ENCODE measurements around the gene BNIPL.

Gene BNIPL

DNA sequence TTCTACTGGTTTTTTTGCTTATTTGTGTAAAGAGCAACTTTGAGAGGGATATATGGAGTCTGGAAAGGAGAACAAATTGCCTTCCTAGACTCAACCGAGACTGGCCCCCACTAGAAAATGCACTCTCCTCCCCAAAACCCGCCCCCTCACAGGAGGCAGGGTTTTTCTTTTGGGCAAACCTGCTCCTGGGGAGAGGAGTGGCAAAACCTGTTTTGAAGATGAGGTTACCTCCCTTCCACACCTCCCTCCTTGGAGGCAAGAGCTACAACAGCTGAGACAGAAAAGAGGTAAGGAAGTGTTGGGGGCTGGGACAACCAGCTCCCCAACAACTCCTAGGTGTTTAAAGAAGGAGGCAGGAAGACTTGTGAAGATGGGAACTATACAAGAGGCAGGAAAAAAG is at the start of gene BNIPL:
TSS of gene BNIPL (plus strand) at position 231 of the 400 bp plus-strand sequence. CDS start at position 371, 140 bp downstream.
- no peak for DNase-seq

GRCh38 chr1:150987924-150988323 is 48.5 kb upstream of the BNIPL start:
- no peak for DNase-seq

GRCh38 chr1:150992626-150993025 is 43.8 kb upstream of the BNIPL start:
- no peak for DNase-seq

DNA sequence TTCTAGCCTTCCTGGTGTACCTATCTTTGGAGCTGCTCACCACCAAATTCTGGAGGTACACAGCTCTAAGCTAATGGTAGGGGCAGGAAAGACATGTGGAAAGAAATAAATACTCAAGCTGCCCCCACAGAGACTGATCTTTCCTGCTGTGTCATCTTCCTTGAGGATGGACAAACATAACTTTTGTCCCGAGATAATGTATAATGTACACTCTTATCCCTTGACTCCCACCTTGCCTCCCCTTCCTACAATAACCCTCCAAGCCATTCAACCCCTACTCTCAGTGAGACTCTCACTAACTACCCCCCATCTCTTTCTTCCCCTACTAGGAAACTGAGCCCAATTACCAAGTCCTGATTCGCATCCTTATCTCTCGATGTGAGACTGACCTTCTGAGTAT is 42.1 kb upstream of the BNIPL start:
- DNase-seq = no peak

DNA sequence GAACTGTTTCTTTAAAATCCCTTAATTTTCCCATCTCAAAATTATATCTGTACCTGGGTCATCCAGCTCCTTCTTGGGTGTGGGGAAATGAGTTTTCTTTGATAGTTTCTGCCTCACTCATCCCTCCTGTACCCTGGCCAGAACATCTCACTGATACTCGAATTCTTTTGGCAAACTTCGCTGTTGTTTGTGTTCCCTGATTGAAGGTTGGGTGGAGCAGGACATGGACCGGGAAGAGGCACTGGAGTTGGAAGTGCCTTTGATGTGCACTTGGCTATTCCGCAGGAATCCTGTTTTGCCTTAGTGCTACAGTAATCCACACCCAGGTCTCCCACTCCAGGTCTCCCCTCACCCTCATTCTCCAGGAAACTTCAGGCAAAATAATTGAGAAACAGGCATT is 40.9 kb upstream of the BNIPL start:
- DNase-seq = no peak

DNA sequence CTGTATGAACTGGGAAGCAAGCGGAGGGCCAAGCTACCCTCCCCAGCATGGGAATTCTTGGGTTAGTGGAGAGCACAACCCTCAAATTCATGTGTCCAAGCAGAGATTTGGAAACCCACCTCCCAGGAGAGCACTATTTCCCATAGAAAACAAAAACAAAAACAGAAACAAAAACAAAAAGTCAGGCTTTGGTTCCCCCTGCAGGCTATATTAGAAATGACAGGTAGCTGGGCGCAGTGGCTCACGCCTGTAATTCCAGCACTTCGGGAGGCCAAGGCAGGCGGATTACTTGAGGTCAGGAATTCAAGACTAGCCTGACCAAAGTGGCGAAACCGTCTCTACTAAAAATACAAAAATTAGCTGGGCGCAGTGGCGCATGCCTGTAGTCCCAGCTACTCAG is 40.5 kb upstream of the BNIPL start:
- DNase-seq = peak; percentile 70

GRCh38 chr1:150997126-150997872 is 39.1 kb upstream of the BNIPL start:
- no peak for DNase-seq

DNA sequence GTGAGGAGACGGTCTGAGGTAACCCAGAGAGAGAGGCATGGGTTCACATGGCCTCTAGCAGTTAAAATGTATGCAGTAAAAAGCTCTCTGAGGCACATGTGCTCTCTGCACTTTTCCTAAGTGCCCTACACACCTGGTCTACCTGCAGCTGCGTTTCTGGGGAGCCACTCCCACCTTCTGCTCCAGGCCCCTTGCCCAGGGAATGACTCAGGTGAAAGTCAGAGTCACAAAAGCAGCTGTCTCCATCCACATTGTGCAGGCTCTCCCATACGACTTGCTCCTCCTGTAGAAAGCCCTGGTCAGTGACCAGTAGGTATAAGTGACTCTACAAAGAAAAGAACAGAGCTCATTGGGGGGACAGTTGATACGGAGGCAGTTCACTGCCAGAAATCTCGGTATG is 38.4 kb upstream of the BNIPL start:
- DNase-seq = no peak

GRCh38 chr1:150999051-150999674 is 37.2 kb upstream of the BNIPL start:
- DNase-seq = peak; percentile 61

- no peak for DNase-seq
Measured at GRCh38 chr1:150999926-151000325, 36.5 kb upstream of the BNIPL start.

GRCh38 chr1:151000408-151000807 is 36.0 kb upstream of the BNIPL start:
- no peak for DNase-seq

DNA sequence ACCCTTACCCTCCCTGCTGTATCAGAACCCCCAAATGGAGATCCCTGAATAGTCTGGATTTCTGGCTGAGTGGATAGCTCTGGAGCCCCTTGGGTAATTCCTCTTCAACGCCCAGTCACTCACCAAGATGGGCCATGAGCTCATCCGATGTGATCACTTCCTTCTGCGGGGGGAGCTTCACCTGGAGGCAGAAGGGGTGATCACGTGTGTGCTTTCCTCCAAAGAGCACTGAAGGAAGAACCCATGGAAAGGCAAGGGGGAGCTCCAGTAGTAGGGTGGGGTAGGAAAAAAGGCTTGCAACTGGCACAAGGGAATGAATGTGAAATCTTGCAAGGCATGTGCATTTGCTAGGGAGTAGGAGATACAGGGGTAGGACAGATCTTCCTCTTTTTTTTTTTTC is 34.8 kb upstream of the BNIPL start:
- no peak for DNase-seq

DNA sequence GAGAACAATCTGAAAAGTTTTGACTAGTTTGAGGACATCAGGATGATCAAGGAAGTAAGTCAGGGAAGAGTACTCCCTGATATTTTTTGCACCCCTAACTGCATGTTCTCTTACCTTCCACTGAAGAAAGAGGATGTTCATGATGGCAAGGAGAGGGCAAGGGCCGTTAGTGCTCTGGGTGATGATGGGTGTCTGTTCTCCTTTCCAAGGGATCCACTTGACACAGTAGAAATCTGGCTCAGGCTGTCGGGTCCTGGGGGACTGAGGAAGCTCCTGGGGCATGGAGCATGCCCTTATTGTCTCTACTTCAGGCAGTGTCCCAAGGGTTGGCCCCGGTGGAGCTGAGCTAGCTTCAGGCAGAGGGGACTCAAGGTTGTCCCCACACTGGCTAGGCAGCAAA is 34.3 kb upstream of the BNIPL start:
- no peak for DNase-seq

GRCh38 chr1:151002611-151003010 is 33.8 kb upstream of the BNIPL start:
- DNase-seq = no peak

DNA sequence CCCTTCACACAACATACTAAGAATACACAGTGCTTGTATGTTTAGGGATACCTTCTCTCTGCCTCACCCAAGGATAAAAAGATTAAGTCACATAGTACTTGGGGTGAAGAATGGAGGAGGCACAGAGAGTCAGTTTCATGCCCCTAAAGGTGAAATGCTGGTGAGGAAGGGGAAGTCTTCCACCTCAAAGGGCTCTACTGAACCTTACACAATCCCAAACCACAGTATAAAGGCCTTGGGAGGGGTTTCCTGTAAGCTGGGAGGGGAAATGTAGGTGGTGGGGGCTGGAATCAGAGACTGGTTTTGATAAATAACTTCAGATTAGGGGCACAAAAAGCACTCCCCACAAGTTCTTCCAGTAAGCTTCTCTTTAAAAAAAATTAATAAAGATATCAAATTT is 33.2 kb upstream of the BNIPL start:
- DNase-seq = no peak

GRCh38 chr1:151005729-151006319 is 30.6 kb upstream of the BNIPL start:
- no peak for DNase-seq

GRCh38 chr1:151006327-151007052 is 29.9 kb upstream of the BNIPL start, which contains the start of gene MINDY1:
MINDY1 (minus strand) TSS chr1:151006902; CDS start chr1:151002617, 4,285 bp downstream.
- peak; percentile 94 for DNase-seq

DNA sequence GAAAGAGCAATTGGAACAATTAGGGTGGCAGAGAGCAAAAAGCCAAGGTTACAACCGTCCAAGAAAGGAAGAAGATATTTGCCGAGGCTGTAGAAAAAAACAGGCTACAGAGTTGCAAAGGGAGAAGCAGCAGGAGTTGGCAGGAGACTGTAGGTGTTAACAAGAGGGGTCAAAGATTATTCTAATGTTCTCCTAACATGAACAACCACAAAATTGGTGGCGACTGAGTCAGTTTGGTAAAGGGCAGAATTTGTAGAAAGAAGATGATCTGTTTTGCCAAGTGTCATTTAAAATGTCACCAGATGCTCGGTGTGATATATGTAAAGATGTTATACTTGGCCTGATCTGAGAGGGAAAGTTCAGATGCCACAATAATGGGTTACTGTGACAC is 28.5 kb upstream of the BNIPL start:
- no peak for DNase-seq

GRCh38 chr1:151008244-151009205 is 27.9 kb upstream of the BNIPL start, which contains the start of gene PRUNE1:
PRUNE1 (plus strand) TSS chr1:151008449; CDS start chr1:151008633, 184 bp downstream.
- DNase-seq = peak; percentile 97

- no peak for DNase-seq
Measured at GRCh38 chr1:151009206-151009587, 27.2 kb upstream of the BNIPL start.

- no peak for DNase-seq
Measured at GRCh38 chr1:151009674-151010345, 26.6 kb upstream of the BNIPL start.

DNA sequence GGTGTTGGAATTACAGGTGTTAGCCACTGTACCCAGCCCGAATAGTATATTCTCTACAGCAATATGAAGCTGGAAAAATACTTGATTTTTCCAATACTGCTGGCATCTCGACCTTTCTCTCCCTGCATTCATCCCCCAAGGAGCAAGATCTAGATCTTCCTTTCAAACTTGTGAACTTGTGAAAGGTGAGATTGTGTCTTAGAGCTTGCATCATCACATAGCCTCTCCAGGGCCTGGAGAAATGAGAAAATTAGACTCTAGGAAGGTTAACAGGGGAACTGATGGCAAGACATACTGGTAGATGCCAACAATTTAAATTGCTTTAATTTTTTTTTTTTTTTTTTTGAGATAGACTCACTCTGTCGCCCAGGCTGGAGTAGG is 26.1 kb upstream of the BNIPL start:
- DNase-seq = no peak

All from islet precursor cell (in vitro differentiated cells).